ENCODE results near the gene BAD. TPM values are rescaled to one million over a fixed set of nuclear protein-coding genes. Genes with fewer than 3 reads are reported as not detected.

The BAD gene
- total and polyA plus RNA-seq, 2 donors (not counting 1 experiment from before 2014, with no cell fraction given): 24.0 to 39.1 TPM

DNA sequence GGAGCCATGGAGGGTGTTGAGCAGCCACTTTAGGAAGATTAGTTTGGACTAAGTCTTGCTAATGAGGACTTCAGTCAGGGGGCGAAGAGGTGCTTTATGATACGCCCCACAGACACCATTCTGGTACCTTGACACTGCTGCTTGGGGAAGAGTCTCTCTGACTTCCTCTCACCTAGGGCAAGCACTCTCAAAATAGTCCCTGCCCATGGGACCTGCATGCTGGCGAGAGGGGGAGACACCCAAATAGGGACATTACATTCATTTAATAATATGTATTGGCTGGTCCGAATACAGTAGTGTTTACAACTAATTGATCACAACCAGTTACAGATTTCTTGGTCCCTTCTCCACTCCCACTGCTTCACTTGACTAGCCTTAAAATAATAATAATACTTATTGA lies 11.3 kb upstream of the BAD start:
- Histone ChIP-seq H3K4me3 (ENCODE audit: control extremely low read depth in 1 of 5, extremely low read depth in 1 of 5, insufficient read depth in 1 of 5, low read depth in 2 of 5, low read length in 4 of 5) (no peak overlapping the region), H3K79me2 (ENCODE audit: control insufficient read depth, insufficient read depth, low read length) (no peaks in the 10 kb centered on the region), H3K9ac (ENCODE audit: low read length) (no peak overlapping the region), H3K4me2 (replicated peaks; ENCODE audit: low read depth, low read length, poor library complexity, severe bottlenecking) (no peak overlapping the region), H3K4me1 (ENCODE audit: control insufficient read depth in 2 of 2, insufficient read depth in 2 of 2, low read length in 2 of 2) (peaks cover 28 to 56% of the 10 kb centered on the region in 2 donors), H3K9me3 (ENCODE audit: control extremely low read depth in 1 of 3, control insufficient read depth in 2 of 3, insufficient read depth in 1 of 3, low read length in 2 of 3) (peaks cover 0 to 32% (median 0%) of the 10 kb centered on the region in 3 donors), H3K27ac (ENCODE audit: low read length in 2 of 2) (no peak overlapping the region), H4K20me1 (ENCODE audit: control insufficient read depth, insufficient read depth, low read length, poor library complexity, severe bottlenecking) (peaks cover 26% of the 10 kb centered on the region), H2AFZ (ENCODE audit: insufficient read depth, low read depth, low read length, poor library complexity, severe bottlenecking) (no peak overlapping the region), H3K27me3 (replicated peaks in 1 of 4; ENCODE audit: control extremely low read depth in 1 of 4, control insufficient read depth in 3 of 4, insufficient read depth in 4 of 4, low read length in 3 of 4) (peaks cover 0 to 91% (median 66%) of the 10 kb centered on the region in 4 experiments), H3K36me3 (replicated peaks in 1 of 2; ENCODE audit: control extremely low read depth in 1 of 2, control insufficient read depth in 1 of 2, extremely low read depth in 1 of 2, insufficient read depth in 2 of 2, low read length in 1 of 2) (no peaks in the 10 kb centered on the region)
- no peak for DNase-seq
- ChIA-PET CTCF (interaction anchor here (0.5 kb wide), 1 partner anchor 1728 kb away, joined by 3 read pairs; no protein-coding TSS in a partner anchor), POLR2A (interaction anchor here (0.7 kb wide), 1 partner anchor 1279 kb away, joined by 10 read pairs; no protein-coding TSS in a partner anchor)
- Mint-ChIP-seq H3K9me3 (ENCODE audit: insufficient read depth) (no peaks in the 10 kb centered on the region), H3K27me3 (peaks cover 59% of the 10 kb centered on the region), H3K4me3 (no peak overlapping the region), H3K4me1 (peaks cover 22% of the 10 kb centered on the region), H3K27ac (no peak overlapping the region)
- WGBS (ENCODE audit: insufficient coverage): 67% methylated on average over 1 of the region's 4 CpGs
- intact Hi-C loops (cut with micrococcal nuclease): no loop called here
- no peak for ATAC-seq (ENCODE audit: low read depth)
- TF ChIP-seq CTCF (IDR thresholded peaks at IDR 0.05): no peak

DNA sequence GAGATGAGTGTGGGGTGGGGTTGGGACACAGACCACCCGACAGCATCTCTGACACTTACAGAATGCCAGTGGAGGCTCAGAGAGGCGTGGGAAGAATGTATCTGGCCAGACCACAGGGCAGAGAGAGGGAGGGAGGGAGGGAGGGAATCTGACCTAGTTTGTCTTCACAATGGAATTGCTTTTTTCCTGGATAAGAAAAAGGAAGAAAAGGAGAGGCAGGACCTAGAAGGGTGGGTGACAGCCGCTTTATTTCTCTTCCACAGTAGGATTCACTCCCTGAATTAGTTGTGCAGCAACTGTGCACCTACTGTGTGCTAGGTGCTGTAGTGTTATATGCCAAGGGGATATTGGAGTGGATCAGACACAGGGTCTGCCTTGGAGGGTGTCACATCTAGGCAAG lies 10.3 kb upstream of the BAD start:
- H3K4me1 Mint-ChIP-seq: peaks cover 14% of the 10 kb centered on the region
- Histone ChIP-seq H3K4me1 (ENCODE audit: control insufficient read depth in 2 of 2, insufficient read depth in 2 of 2, low read length in 2 of 2) (peaks cover 18 to 46% of the 10 kb centered on the region in 2 donors), H2AFZ (ENCODE audit: insufficient read depth, low read depth, low read length, poor library complexity, severe bottlenecking) (no peak overlapping the region), H3K27ac (ENCODE audit: low read length in 2 of 2) (no peak overlapping the region), H3K9me3 (ENCODE audit: control extremely low read depth in 1 of 3, control insufficient read depth in 2 of 3, insufficient read depth in 1 of 3, low read length in 2 of 3) (peaks cover 0 to 23% (median 0%) of the 10 kb centered on the region in 3 donors), H3K9ac (ENCODE audit: low read length) (no peak overlapping the region), H3K27me3 (replicated peaks in 1 of 4; ENCODE audit: control extremely low read depth in 1 of 4, control insufficient read depth in 3 of 4, insufficient read depth in 4 of 4, low read length in 3 of 4) (peaks cover 0 to 86% (median 63%) of the 10 kb centered on the region in 4 experiments), H4K20me1 (ENCODE audit: control insufficient read depth, insufficient read depth, low read length, poor library complexity, severe bottlenecking) (peaks cover 26% of the 10 kb centered on the region), H3K36me3 (replicated peaks in 1 of 2; ENCODE audit: control extremely low read depth in 1 of 2, control insufficient read depth in 1 of 2, extremely low read depth in 1 of 2, insufficient read depth in 2 of 2, low read length in 1 of 2) (no peaks in the 10 kb centered on the region), H3K4me3 (ENCODE audit: control extremely low read depth in 1 of 5, extremely low read depth in 1 of 5, insufficient read depth in 1 of 5, low read depth in 2 of 5, low read length in 4 of 5) (no peak overlapping the region), H3K4me2 (replicated peaks; ENCODE audit: low read depth, low read length, poor library complexity, severe bottlenecking) (no peak overlapping the region), H3K79me2 (ENCODE audit: control insufficient read depth, insufficient read depth, low read length) (peaks cover 3% of the 10 kb centered on the region)
- ChIA-PET POLR2A (interaction anchor here (0.7 kb wide), 1 partner anchor 1280 kb away, joined by 10 read pairs; no protein-coding TSS in a partner anchor), CTCF (interaction anchor here (0.6 to 0.8 kb wide), 2 partner anchors 10 to 107 kb away, joined by 3 to 4 read pairs; no protein-coding TSS in a partner anchor)
- ATAC-seq (ENCODE audit: low read depth): no peak
- no peak overlapping the region for H3K27ac Mint-ChIP-seq
- intact Hi-C loops (cut with micrococcal nuclease): no loop called here
- no peaks in the 10 kb centered on the region for H3K9me3 Mint-ChIP-seq (ENCODE audit: insufficient read depth)
- TF ChIP-seq EZH2 (IDR thresholded peaks at IDR 0.05; ENCODE audit: borderline replicate concordance, insufficient read depth, low read depth, low read length, poor library complexity, severe bottlenecking) (no peak), CTCF (IDR thresholded peaks at IDR 0.05) (no peak)
- H3K27me3 Mint-ChIP-seq: peaks cover 56% of the 10 kb centered on the region
- H3K4me3 Mint-ChIP-seq: no peak overlapping the region
- DNase-seq: no peak
- WGBS (ENCODE audit: insufficient coverage): no CpG with 5 or more reads among the region's 3 CpGs

Measured in B cell (primary cell).